ENCODE data around the gene DIP2C.

DNA sequence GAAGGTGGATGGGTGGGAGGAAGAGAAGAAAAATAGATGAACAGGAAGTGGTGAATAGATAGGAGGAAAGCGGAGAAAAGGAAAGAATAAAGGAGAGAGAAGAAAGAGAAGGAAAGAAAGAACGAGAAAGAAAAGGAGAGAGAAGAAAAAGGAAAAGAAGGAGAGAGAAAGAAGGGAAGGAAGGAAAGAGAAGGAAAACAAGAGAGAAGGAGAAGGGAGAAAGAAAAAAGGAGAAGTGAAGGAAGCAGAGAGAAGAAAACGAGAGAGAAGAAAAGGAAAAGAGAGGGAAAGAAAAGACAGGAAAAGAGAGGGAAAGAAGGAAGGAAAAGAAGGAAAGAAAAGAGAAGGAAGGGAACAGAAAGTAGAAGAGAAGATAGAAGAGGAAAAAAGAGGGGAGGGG is 211.8 kb downstream of the DIP2C start:
- TF ChIP-seq, protein P1, sequence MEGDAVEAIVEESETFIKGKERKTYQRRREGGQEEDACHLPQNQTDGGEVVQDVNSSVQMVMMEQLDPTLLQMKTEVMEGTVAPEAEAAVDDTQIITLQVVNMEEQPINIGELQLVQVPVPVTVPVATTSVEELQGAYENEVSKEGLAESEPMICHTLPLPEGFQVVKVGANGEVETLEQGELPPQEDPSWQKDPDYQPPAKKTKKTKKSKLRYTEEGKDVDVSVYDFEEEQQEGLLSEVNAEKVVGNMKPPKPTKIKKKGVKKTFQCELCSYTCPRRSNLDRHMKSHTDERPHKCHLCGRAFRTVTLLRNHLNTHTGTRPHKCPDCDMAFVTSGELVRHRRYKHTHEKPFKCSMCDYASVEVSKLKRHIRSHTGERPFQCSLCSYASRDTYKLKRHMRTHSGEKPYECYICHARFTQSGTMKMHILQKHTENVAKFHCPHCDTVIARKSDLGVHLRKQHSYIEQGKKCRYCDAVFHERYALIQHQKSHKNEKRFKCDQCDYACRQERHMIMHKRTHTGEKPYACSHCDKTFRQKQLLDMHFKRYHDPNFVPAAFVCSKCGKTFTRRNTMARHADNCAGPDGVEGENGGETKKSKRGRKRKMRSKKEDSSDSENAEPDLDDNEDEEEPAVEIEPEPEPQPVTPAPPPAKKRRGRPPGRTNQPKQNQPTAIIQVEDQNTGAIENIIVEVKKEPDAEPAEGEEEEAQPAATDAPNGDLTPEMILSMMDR (IDR thresholded peaks at IDR 0.05), result no peak
- no peak for TF ChIP-seq POLR2A (IDR thresholded peaks at IDR 0.05)
